Islet of Langerhans (tissue), 1 donor: ENCODE measurements around the gene GREM1.

Experiments used
- FAIRE-seq: peaks from one replicate; lab custom pipeline; 2011; peaks lifted over from hg19 to GRCh38; lab: Jason Lieb, UNC

GREM1 gene

GRCh38 chr15:32787949-32788348 is 70.1 kb downstream of the GREM1 start:
- no peak for FAIRE-seq

GRCh38 chr15:32790352-32790999 is 72.7 kb downstream of the GREM1 start:
- FAIRE-seq, result no peak

- FAIRE-seq, result no peak
These were observed 74.6 kb downstream of the GREM1 start for GRCh38 chr15:32792436-32792835.
